Measurements from ENCODE around the gene COL25A1. TPM values are rescaled to one million over a fixed set of nuclear protein-coding genes. Genes with fewer than 3 reads are reported as not detected.
"Not testable (repeated sequence)": the region's sequence is repeated elsewhere in the genome, so short reads cannot be mapped to it uniquely, and the experiment has no call there.

COL25A1 gene
- polyA plus RNA-seq, 2 of the 4 experiments (the other 2 are of a cell fraction), result not detected

DNA sequence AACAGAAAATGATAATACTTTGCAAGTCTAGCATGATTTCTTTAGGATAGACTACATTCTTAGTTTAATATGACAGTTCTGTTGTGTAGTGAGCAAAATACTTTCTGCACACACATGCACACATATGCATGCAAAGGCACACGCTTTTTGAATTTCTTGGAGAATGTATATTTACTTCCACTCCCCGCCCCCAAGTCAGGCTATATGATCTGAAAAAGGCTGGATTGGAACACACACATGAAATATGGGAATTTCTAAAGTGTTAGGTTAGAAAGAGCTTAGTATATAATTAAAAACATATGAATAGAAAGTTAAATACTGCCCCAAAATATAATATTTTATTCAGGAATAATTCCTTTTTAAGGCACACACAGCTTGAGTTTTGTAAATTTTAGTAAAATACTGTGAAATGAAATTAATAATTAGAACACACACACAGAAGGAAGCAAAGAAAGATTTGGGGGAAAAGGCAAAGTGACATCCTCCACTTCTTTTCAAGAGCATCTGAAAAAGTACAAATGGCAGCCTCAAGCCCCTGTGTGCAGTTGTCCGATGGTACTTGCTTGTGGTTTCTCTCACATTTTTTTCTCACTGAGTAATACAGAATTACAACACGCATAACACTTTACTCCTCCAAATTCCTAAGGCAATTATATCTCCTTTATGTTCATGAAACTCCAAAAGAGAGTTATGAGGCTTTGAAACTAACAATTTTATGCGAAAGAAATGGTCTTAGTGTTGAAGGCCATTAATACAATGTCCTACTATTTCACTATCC lies 310.7 kb downstream of the COL25A1 start:
- no peak for FAIRE-seq
- ATAC-seq, result no peak
- Histone ChIP-seq H3K4me1 (no peaks in the 10 kb centered on the region), H3K27ac (no peak overlapping the region), H3K4me3 (no peak overlapping the region), H3K4me2 (no peak overlapping the region), H3K9me3 (no peaks in the 10 kb centered on the region)
- no peak for TF ChIP-seq MYC (IDR thresholded peaks at IDR 0.05; ENCODE audit: borderline replicate concordance, low read length)
- TF ChIP-seq RARB (CRISPR knock-in tag; IDR thresholded peaks at IDR 0.05), result no peak
- TF ChIP-seq, protein P1, sequence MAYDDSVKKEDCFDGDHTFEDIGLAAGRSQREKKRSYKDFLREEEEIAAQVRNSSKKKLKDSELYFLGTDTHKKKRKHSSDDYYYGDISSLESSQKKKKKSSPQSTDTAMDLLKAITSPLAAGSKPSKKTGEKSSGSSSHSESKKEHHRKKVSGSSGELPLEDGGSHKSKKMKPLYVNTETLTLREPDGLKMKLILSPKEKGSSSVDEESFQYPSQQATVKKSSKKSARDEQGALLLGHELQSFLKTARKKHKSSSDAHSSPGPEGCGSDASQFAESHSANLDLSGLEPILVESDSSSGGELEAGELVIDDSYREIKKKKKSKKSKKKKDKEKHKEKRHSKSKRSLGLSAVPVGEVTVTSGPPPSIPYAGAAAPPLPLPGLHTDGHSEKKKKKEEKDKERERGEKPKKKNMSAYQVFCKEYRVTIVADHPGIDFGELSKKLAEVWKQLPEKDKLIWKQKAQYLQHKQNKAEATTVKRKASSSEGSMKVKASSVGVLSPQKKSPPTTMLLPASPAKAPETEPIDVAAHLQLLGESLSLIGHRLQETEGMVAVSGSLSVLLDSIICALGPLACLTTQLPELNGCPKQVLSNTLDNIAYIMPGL (CRISPR knock-in tag; IDR thresholded peaks at IDR 0.05; ENCODE audit: borderline replicate concordance), result no peak
- TF ChIP-seq RCOR1 (IDR thresholded peaks at IDR 0.05; ENCODE audit: low read depth, low read length), result no peak
- TF ChIP-seq CHD2 (IDR thresholded peaks at IDR 0.05; ENCODE audit: low read length, partially characterized antibody), result no peak
- no peak for TF ChIP-seq NR3C1 (IDR thresholded peaks at IDR 0.05)
- no peak for DNase-seq (ENCODE audit: low read depth in 1 of 2, low spot score in 1 of 2)
- ChIA-PET POLR2A (no interaction called here), CTCF (no interaction called here)
- 22% methylated on average over 5 of the region's 5 CpGs for WGBS (ENCODE audit: missing lambda C conversion rate)

DNA sequence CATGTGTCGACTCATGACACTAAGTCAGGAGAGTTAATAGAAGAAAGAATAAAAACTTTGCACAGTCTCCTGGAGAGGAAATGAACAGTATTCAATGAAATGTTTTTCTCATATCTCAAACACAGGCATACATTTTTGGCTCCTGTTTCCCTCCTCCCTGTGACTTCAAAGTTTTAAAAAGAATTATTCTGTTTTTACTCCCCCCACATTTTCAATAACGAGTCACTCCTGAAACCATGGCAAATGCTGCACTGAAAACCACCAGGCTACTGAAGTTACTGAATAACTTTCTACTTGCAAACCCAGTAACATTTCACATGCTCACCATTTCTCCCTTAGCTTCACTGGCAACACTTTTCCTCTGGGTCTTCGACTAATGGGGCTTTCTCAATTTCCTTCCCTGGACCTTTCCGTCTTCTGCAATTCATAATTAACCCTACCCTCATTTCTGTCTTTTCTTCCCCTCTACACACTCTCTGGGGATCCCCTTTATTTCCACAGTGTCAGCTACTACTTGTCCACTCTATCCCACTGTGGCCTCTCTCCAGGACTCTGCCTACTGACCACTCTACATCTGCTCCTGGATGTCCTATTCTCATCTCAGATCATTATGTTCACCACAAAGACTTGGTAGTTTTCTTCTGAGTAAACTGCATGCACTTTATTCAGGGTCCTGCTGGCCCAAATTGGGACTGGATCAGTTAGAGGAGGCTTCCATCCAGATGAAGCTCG lies 313.8 kb downstream of the COL25A1 start:
- ATAC-seq (no peak), FAIRE-seq (no peak), DNase-seq (ENCODE audit: low read depth in 1 of 2, low spot score in 1 of 2) (no peak)
- CTCF ChIA-PET, result no interaction called here
- POLR2A ChIA-PET, result no interaction called here
- Histone ChIP-seq H3K4me3 (no peak overlapping the region), H3K27ac (no peak overlapping the region), H3K9me3 (no peaks in the 10 kb centered on the region), H3K4me2 (no peak overlapping the region), H3K4me1 (no peaks in the 10 kb centered on the region)
- no peak for TF ChIP-seq TFCP2L1 (CRISPR knock-in tag; IDR thresholded peaks at IDR 0.05)
- no peak for TF ChIP-seq MAFK (IDR thresholded peaks at IDR 0.05; ENCODE audit: partially characterized antibody)
- no peak for TF ChIP-seq HEYL (CRISPR knock-in tag; IDR thresholded peaks at IDR 0.05)
- TF ChIP-seq ZC3H11A (IDR thresholded peaks at IDR 0.05), result no peak
- TF ChIP-seq ATOH8 (CRISPR knock-in tag; IDR thresholded peaks at IDR 0.05; ENCODE audit: low read depth), result no peak
- TF ChIP-seq ZSCAN20 (CRISPR knock-in tag; IDR thresholded peaks at IDR 0.05), result no peak
- no peak for TF ChIP-seq HDAC2 (IDR thresholded peaks at IDR 0.05)
- no peak for TF ChIP-seq RCOR1 (IDR thresholded peaks at IDR 0.05; ENCODE audit: low read depth, low read length)
- no peak for TF ChIP-seq FOXS1 (CRISPR knock-in tag; IDR thresholded peaks at IDR 0.05)
- TF ChIP-seq, protein P2, sequence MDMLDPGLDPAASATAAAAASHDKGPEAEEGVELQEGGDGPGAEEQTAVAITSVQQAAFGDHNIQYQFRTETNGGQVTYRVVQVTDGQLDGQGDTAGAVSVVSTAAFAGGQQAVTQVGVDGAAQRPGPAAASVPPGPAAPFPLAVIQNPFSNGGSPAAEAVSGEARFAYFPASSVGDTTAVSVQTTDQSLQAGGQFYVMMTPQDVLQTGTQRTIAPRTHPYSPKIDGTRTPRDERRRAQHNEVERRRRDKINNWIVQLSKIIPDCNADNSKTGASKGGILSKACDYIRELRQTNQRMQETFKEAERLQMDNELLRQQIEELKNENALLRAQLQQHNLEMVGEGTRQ (IDR thresholded peaks at IDR 0.05), result no peak
- TF ChIP-seq POLR2AphosphoS2 (conservative IDR thresholded peaks at IDR 0.05; ENCODE audit: low read length), result no peak
- no peak for TF ChIP-seq MAZ (IDR thresholded peaks at IDR 0.05; ENCODE audit: borderline replicate concordance, low read depth, low read length)
- no peak for TF ChIP-seq SREBF2 (IDR thresholded peaks at IDR 0.05)
- TF ChIP-seq, protein P3, sequence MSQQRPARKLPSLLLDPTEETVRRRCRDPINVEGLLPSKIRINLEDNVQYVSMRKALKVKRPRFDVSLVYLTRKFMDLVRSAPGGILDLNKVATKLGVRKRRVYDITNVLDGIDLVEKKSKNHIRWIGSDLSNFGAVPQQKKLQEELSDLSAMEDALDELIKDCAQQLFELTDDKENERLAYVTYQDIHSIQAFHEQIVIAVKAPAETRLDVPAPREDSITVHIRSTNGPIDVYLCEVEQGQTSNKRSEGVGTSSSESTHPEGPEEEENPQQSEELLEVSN (IDR thresholded peaks at IDR 0.05; ENCODE audit: borderline replicate concordance, low read depth), result no peak
- no peak for TF ChIP-seq ESRRA (IDR thresholded peaks at IDR 0.05; ENCODE audit: borderline replicate concordance, low read length)
- TF ChIP-seq CBX8 (IDR thresholded peaks at IDR 0.05), result no peak
- no peak for TF ChIP-seq EHMT2 (IDR thresholded peaks at IDR 0.05; ENCODE audit: low read depth)
- TF ChIP-seq EP300 (IDR thresholded peaks at IDR 0.05), result no peak
- TF ChIP-seq RAD21 (conservative IDR thresholded peaks at IDR 0.05 in 1 of 2, IDR thresholded peaks at IDR 0.05 in 1 of 2), result no peak
- 12% methylated on average over 4 of the region's 5 CpGs for WGBS (ENCODE audit: missing lambda C conversion rate)

GRCh38 chr4:108984495-108984894 lies 318.0 kb downstream of the COL25A1 start:
- WGBS (ENCODE audit: missing lambda C conversion rate), result no CpG with 5 or more reads among the region's 30 CpGs

More at GRCh38 chr4:108984495-108984894, 318.0 kb downstream of the COL25A1 start:
- ATAC-seq; FAIRE-seq; H3K4me1 ChIP-seq; H3K4me2 ChIP-seq; H3K9me3 ChIP-seq; H3K27ac ChIP-seq; H3K4me3 ChIP-seq; CTCF ChIA-PET; DNase-seq (ENCODE audit: low read depth in 1 of 2, low spot score in 1 of 2); POLR2A ChIA-PET: not testable (repeated sequence)
